ENCODE measurements around the gene BCS1L. TPM values are rescaled to one million over a fixed set of nuclear protein-coding genes. Genes with fewer than 3 reads are reported as not detected.

Gene BCS1L
- total and polyA plus RNA-seq, 2 of the 13 experiments (the other 11 are each of a cell fraction or from before 2014, with no cell fraction given) = 48.9 to 76.0 TPM

- TF ChIP-seq SP1 (IDR thresholded peaks at IDR 0.05) (no peak), SP1 (CRISPR knock-in tag; IDR thresholded peaks at IDR 0.05) (peak; percentile 90), NCOA1 (CRISPR knock-in tag; IDR thresholded peaks at IDR 0.05) (peak; percentile 93), ZNF615 (CRISPR knock-in tag; IDR thresholded peaks at IDR 0.05; ENCODE audit: borderline replicate concordance) (0 out of 2 replicates have a peak, but pooled peaks have one; percentile 71), LRRFIP1 (CRISPR knock-in tag; conservative IDR thresholded peaks at IDR 0.05) (no peak), ZNF556 (CRISPR knock-in tag; IDR thresholded peaks at IDR 0.05; ENCODE audit: borderline replicate concordance) (peak; percentile 95; the same call in 1 of the 2 replicates), BRD4 (CRISPR knock-in tag; IDR thresholded peaks at IDR 0.05) (0 out of 2 replicates have a peak, but pooled peaks have one; percentile 79), FOXA1 (IDR thresholded peaks at IDR 0.05) (no peak), FOXA1 (CRISPR knock-in tag; IDR thresholded peaks at IDR 0.05) (peak; percentile 70), TBP (CRISPR knock-in tag; IDR thresholded peaks at IDR 0.05) (peak; percentile 60; the same call in 1 of the 2 replicates), KLF16 (CRISPR knock-in tag; IDR thresholded peaks at IDR 0.05) (peak in 1 of 2 experiments; percentile 96; a peak in 2 of 4 replicates), GABPB1 (CRISPR knock-in tag; IDR thresholded peaks at IDR 0.05) (peak; percentile 93), TEAD3 (CRISPR knock-in tag; optimal IDR thresholded peaks at IDR 0.05; ENCODE audit: borderline replicate concordance) (peak; percentile 64), POLR2AphosphoS5 (IDR thresholded peaks at IDR 0.05; ENCODE audit: low read depth, low read length) (peak; percentile 82), ZNF235 (CRISPR knock-in tag; IDR thresholded peaks at IDR 0.05; ENCODE audit: borderline replicate concordance) (peak; percentile 97; the same call in 1 of the 2 replicates), ETV6 (CRISPR knock-in tag; conservative IDR thresholded peaks at IDR 0.05) (peak; percentile 91; the same call in 1 of the 2 replicates), SRF (IDR thresholded peaks at IDR 0.05; ENCODE audit: low read depth, low read length) (no peak)
- TF ChIP-seq, protein P1, sequence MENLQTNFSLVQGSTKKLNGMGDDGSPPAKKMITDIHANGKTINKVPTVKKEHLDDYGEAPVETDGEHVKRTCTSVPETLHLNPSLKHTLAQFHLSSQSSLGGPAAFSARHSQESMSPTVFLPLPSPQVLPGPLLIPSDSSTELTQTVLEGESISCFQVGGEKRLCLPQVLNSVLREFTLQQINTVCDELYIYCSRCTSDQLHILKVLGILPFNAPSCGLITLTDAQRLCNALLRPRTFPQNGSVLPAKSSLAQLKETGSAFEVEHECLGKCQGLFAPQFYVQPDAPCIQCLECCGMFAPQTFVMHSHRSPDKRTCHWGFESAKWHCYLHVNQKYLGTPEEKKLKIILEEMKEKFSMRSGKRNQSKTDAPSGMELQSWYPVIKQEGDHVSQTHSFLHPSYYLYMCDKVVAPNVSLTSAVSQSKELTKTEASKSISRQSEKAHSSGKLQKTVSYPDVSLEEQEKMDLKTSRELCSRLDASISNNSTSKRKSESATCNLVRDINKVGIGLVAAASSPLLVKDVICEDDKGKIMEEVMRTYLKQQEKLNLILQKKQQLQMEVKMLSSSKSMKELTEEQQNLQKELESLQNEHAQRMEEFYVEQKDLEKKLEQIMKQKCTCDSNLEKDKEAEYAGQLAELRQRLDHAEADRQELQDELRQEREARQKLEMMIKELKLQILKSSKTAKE (CRISPR knock-in tag; IDR thresholded peaks at IDR 0.05; ENCODE audit: borderline replicate concordance) = no peak
- TF ChIP-seq, protein P2, sequence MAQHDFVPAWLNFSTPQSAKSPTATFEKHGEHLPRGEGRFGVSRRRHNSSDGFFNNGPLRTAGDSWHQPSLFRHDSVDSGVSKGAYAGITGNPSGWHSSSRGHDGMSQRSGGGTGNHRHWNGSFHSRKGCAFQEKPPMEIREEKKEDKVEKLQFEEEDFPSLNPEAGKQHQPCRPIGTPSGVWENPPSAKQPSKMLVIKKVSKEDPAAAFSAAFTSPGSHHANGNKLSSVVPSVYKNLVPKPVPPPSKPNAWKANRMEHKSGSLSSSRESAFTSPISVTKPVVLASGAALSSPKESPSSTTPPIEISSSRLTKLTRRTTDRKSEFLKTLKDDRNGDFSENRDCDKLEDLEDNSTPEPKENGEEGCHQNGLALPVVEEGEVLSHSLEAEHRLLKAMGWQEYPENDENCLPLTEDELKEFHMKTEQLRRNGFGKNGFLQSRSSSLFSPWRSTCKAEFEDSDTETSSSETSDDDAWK (CRISPR knock-in tag; IDR thresholded peaks at IDR 0.05) = no peak
- TF ChIP-seq, protein P3, sequence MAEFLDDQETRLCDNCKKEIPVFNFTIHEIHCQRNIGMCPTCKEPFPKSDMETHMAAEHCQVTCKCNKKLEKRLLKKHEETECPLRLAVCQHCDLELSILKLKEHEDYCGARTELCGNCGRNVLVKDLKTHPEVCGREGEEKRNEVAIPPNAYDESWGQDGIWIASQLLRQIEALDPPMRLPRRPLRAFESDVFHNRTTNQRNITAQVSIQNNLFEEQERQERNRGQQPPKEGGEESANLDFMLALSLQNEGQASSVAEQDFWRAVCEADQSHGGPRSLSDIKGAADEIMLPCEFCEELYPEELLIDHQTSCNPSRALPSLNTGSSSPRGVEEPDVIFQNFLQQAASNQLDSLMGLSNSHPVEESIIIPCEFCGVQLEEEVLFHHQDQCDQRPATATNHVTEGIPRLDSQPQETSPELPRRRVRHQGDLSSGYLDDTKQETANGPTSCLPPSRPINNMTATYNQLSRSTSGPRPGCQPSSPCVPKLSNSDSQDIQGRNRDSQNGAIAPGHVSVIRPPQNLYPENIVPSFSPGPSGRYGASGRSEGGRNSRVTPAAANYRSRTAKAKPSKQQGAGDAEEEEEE (CRISPR knock-in tag; IDR thresholded peaks at IDR 0.05; ENCODE audit: borderline replicate concordance) = no peak
- TF ChIP-seq, protein P4, sequence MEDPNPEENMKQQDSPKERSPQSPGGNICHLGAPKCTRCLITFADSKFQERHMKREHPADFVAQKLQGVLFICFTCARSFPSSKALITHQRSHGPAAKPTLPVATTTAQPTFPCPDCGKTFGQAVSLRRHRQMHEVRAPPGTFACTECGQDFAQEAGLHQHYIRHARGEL (CRISPR knock-in tag; IDR thresholded peaks at IDR 0.05) = no peak
- TF ChIP-seq, protein P5, sequence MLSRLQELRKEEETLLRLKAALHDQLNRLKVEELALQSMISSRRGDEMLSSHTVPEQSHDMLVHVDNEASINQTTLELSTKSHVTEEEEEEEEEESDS (CRISPR knock-in tag; IDR thresholded peaks at IDR 0.05; ENCODE audit: borderline replicate concordance) = peak; percentile 50; the same call in 1 of the 2 replicates
Measured at GRCh38 chr2:218710687-218711549, 51.4 kb downstream of the BCS1L start, which contains the start of gene TTLL4 (continued).

Data from HepG2 (cell line).